ENCODE results near the gene MOB2. TPM values are rescaled to one million over a fixed set of nuclear protein-coding genes. Genes with fewer than 3 reads are reported as not detected.

MOB2 gene
- polyA plus RNA-seq, 3 donors: 31.9 to 51.6 (median 41.2) TPM

DNA sequence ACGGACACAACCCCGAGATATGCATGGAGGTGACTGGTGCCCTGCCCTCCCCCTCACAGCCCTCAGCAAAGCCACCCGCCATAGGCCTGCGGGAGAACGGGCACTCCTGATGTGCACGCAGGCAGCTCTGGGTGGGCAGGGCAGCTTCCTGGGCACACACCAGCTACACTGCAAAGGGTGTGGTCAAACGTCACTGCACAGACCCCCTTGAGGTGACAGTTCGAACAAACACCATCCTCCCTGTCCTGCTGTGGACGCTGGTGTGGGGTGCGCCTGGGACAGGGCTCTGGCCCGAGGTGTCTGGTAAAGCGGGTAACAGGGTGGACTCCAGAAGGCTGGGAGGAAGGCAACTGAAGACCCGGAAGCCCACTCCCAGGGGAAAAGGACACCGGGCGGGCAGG is 21.9 kb upstream of the MOB2 start:
- 72 to 86% (median 75%) methylated on average over 14 to 15 of the region's 15 CpGs for WGBS, 3 donors
- no peak overlapping the region for H3K27ac ChIP-seq (ENCODE audit: low read depth, low read length)

DNA sequence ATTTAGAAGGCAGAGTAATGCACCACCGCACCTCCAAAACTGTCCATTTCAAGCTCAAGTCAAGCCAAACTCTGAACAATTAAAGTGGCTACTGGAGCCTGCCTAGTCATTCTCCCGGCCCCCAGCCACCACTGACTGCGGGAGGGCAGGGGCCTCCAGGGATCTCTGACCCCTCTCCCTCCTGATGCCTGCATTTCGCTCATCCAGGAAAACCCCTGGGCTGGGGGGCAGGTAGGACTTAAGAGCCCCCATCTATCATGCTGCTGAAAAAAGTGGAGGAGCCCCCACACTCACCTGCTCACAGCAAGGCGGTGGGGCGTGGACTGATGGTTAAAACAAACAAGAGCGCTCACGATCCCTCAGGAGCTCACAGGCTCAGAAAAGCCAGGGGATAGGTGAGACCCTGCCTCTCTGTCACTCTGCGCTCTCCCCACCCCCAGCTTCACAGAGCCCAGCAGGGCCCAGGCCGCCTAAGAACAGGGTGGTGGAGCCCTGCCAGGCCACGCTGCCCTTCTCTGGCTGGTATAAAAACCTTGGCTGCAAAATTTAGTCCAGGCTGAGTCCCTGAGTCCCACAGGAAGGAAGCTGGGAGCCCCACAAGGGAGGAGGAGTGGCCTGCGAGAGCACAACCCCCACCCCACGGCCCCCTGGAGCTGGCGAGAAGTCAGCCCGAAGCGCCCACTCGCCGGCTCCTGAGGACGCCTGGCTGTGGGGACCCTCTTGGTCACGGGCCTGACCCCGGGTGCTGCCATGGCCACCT is 21.0 kb upstream of the MOB2 start:
- WGBS, 3 donors: 48 to 76% (median 57%) methylated on average over 21 of the region's 21 CpGs
- H3K27ac ChIP-seq (ENCODE audit: low read depth, low read length): no peak overlapping the region

DNA sequence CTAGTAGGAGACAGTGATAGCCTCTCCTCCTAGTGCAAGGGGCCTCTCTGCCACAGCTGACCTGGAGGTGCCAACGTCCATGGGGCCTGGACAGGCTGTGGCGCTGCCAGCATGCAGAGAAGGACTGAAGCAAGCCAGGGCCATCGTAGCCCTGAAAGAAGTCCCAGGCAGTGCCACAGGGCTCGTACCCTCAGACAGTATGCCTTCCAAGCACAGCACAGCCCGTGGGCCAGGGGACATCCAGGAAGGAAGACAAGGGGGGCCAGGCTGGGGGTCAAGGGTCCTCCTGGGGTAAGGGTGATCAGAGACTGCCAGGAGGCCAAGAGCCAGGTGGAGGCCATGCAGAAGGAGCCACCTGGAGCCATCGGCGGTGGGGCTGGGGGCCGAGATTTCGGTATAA is 20.4 kb upstream of the MOB2 start:
- H3K27ac ChIP-seq (ENCODE audit: low read depth, low read length): no peak overlapping the region

DNA sequence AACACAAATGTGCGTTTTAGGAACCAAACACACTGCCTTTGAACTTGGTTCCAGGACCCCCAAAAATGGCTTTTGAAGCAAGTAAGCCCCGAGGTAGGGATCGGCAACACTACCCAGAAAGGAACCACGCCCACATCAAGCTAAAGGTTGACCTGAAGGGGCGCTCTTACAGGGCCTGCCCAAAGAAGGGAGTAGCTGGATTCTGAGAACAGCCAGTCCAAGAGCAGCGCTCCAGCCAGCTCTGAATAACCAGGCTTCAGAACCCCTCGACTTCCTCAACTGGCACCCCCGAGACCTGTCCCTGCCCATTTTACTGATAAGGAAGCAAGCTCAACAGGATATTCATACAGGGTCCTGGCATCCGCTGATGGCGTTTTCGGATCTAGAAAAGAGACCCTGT is 18.9 kb upstream of the MOB2 start:
- no peak overlapping the region for H3K27ac ChIP-seq (ENCODE audit: low read depth, low read length)
- WGBS, 3 donors: 82 to 85% (median 83%) methylated on average over 11 of the region's 11 CpGs

More for the DNA sequence above, 20.4 kb upstream of the MOB2 start:
- WGBS, 3 donors: 77 to 89% (median 78%) methylated on average over 9 of the region's 9 CpGs

DNA sequence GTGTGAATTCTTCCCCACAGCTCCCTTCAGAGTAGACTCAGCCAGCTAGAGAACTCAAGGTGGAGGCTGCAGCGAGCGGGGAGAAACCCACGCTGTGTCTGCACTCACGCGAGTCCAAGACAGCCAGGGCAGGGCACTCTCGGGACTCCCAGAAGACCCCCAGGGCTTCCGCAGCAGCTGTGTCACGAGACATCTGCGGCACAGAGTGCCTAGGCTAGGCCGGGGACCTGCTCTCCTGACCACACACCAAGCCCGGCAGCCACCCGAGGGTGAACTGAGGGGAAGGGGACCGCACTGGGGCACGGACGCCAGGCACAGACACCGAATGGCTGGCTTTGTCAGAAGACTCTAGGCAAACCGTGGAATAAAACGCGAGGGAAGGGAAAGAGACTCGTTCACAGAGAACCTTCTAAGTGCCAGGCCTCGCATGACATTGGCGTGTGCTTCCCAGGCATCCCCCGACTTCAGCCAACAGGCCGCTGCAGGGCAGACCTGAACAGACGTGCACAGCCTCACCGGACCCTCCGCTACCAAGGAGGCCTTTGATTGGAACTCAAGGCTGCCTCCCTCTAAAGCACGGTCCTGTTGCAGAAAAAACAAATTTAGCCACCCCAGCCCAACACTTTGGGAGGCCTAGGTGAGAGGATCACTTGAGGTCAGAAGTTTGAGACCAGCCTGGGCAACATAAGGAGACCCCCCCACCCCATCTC is 18.2 kb upstream of the MOB2 start:
- H3K27ac ChIP-seq (ENCODE audit: low read depth, low read length): no peak overlapping the region
- 93 to 94% (median 94%) methylated on average over 28 of the region's 28 CpGs for WGBS, 3 donors

DNA sequence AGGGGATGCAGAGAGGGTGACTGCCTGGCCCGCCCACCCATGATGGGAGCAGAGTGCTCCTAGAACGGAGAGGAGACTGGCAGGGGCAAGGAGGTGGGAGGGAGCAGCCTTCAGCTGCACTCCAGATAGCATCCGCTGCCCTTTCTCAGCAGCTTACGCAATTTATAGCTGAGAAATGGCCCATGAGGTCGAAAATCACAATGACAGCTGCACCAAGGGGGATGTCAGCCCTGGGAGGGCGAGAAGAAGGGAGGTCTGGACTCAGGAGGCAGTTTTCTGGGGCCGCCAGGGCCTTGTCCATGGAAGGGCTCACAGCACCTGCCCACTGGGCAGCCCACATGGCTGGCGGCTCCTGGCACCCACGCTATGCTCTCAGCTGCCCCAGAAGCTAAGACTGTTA is 17.6 kb upstream of the MOB2 start:
- WGBS, 3 donors: 71 to 83% (median 73%) methylated on average over 9 of the region's 9 CpGs

DNA sequence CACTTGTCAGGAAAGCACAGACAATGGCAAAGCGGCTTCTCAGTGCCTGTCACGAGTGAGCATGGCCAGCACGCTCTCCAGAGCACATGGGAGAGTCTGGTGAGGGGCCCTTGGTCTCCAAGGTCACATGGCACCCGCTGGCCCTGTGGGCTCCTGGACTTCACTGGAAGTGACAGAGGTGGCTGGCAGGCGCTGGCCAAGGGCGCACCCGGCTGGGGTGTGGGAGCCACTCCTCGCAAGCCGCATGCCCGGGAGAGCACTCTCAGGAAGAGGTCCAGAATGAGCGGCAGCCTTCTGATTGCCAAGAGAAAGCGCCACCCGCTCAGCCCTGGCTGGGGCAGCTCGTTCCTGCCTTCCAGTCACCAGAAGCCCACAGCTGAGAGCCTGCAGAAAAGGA is 17.1 kb upstream of the MOB2 start:
- 54 to 75% (median 58%) methylated on average over 14 of the region's 14 CpGs for WGBS, 3 donors
- no peak overlapping the region for H3K27ac ChIP-seq (ENCODE audit: low read depth, low read length)

More for the DNA sequence above, 17.6 kb upstream of the MOB2 start:
- H3K27ac ChIP-seq (ENCODE audit: low read depth, low read length): no peak overlapping the region

DNA sequence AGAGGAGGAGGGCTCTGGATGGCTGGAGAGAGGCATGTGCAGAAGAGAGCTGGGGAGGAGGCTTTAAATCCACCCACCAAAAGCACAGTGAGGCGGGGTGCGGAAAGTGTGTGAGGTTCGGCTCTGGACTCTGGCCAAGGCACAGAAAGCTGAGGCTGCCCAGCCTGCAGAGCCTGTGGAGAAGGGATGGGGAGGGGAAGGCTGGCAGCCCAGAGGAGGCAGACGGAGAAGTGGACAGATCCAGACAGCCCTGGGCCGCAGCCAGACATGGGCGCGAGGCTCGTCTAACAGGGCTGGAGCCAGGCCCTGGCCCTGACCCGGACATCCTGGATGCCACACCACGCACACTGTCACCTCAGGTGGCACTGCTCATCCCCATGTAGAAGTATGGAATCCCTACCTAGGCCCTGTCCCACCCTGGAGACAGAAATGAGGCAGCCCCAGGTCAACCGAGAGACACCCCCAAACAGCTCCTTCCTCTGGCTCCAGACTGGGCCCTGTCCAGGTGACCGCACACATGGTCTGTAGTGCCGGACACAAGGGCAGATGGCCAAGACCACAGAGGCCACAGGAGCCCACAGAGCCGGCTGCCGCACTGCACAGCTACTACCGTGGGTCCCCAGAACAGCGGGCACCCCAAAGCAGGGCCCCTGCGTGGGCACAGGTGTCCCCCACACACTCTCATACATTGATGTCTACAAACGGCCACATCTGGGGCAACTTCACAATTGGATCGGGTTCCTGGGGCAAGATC is 16.6 kb upstream of the MOB2 start:
- 74 to 76% (median 76%) methylated on average over 20 of the region's 20 CpGs for WGBS, 3 donors
- no peak overlapping the region for H3K27ac ChIP-seq (ENCODE audit: low read depth, low read length)

DNA sequence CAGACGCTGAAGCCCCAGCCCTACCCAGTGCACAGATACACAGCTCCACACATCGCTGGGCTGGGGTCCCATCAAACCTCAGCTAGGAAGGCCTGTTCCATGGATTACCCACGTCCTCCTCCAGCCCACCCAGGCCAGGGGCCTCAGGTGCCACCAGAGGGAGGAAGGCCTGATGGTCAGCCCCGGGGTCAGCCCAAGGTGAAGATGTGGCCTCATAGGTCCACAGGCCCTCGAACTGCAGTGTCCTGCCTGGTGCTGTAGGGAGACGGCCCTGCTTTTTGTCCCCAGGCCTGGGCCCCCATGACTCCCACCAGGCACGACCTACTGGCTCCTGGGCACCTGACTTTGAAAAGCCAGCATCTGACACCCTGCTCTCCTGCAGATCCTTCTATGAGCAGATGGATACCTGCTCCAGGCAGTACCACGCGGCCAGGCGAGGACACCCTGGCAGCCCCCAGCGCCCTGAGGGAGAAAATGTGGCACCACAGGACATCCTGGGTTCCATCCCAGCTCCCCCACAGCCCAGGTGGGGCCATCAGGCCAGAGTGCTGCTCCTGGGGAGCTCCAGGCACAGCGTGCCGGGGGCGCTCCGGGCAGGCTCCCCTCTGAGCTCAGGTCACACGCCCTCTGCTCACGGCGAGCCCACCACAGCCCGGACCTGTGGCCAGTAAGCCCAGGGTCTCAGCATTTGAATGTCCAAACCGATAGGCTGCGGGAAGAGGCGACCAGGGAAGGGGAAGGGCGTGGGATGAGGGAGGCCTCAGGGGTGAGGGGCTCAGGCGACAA is 15.8 kb upstream of the MOB2 start:
- 88 to 91% (median 91%) methylated on average over 24 of the region's 24 CpGs for WGBS, 3 donors
- no peak overlapping the region for H3K27ac ChIP-seq (ENCODE audit: low read depth, low read length)

DNA sequence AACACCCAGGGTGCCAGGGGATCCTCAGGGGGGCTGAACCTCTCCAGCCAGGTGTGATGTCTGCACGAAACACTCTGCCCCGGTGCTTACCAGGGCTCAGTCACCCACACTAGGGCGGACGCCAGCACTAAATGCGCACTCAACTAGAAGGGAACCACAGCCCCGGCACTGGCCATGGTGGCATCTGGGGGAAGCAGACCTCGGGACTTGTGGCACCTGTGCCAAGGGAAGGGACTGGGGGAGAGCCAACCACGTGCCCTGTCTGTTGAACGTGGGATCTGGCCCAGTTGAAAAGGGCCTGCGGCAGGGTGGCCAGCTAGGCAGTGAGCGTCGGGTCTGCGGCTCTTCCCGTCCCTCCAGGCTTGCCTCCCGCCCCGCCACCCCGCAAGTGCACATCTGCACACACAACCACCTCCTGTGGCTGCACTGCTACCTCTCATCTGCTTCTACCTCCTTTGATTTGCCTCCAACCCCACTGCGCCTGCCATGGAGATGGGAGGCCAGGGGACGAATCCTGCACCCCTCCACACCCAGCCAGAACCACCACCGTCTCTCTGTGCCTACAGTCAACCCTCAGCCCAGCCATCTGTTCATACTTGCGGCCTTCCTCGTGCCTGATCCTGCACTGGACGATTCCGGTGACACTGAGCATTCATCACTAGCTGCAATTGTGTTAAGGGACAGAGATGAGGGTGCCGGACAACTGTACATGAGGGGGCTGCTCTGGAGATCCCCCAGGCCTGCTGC is 15.0 kb upstream of the MOB2 start:
- WGBS, 3 donors: 83 to 92% (median 90%) methylated on average over 25 of the region's 25 CpGs
- no peak overlapping the region for H3K27ac ChIP-seq (ENCODE audit: low read depth, low read length)

DNA sequence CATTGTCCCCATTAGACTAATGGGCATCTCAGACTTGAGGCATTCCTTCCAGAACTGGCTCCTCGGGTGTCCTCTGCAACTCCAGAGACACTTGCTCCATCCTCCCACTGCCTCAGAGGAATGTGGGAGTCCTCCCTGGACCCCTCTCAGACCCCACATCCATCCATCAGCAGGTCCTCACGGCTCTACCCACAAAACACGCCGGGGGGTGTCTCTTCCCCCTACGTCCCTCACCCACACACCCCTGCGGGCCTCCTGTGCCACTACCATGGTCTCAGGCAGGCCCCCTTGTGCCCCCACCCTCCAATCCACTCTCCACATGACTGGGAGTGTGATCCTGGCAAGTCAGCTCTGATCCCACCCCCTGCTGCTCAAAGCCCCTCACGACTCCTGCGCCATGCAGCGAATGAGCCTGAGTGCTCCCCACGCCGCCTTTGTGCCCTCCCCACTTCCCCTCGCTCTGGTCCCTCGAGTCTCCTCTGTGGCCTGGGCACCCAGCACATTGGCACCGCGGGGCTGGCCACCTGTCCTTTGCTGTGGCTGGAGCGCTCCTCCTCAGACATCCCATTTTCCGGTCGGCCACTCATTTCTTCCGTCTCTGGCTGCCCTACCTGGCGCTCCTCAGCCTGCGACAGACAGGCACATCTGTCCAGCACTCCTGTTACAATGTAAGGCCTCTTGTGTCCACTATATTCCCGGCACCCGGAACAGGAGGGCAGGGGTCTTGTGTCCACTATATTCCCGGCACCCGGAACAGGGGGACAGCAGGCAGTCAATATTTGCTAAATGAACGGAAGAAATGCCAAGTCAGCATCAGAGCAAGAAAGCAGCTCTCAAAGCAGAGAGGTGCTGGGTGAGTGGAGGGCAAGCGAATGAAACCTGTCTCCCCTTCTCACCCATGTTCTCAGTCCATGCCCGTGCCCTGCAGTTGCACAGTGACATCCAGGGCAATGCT is 14.2 kb upstream of the MOB2 start:
- H3K27ac ChIP-seq (ENCODE audit: low read depth, low read length): no peak overlapping the region
- WGBS, 3 donors: 92 to 94% (median 93%) methylated on average over 28 of the region's 28 CpGs

DNA sequence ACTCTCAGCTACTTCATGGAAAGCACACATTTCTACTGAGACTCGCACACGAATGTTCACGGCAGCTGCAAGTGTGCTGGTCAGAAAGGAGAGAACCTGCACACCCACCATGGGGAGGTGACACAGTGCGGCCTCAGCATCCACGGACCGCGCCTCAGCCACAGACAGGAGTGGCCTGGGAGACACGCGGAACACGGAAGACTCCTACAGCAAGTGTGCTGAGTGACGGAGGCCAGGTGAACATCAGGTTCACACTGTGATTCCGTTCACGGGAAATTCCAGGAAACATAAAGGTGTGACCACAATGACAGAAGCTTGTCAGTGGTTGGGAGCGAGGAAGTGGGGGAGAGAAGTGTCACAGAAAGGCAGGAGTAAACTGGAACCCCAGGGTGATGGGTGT is 13.3 kb upstream of the MOB2 start:
- 94 to 96% (median 95%) methylated on average over 14 of the region's 14 CpGs for WGBS, 3 donors
- H3K27ac ChIP-seq (ENCODE audit: low read depth, low read length): no peak overlapping the region

DNA sequence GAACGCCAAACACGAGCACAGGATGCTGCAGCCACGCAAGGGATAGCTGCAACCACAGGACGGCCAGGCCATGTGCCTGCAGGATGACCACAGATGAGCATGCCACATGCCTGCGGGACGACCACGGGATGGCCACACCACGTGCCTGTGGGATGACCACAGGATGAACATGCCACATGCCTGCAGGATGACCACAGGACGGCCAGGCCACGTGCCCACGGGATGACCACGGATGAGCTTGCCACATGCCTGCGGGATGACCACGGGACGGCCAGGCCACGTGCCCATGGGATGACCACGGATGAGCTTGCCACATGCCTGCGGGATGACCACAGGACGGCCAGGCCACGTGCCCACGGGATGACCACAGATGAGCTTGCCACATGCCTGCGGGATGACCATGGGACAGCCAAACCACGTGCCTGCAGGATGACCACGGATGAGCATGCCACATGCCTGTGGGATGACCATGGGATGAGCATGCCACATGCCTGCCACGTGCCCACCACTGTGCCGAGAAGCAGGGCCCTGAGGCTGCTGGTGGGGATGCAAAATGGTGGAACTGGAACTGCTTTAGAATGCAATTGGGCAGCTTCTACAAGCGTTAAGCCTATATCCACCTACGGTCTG is 12.8 kb upstream of the MOB2 start:
- no peak overlapping the region for H3K27ac ChIP-seq (ENCODE audit: low read depth, low read length)
- WGBS, 3 donors: 90 to 93% (median 91%) methylated on average over 28 of the region's 28 CpGs

DNA sequence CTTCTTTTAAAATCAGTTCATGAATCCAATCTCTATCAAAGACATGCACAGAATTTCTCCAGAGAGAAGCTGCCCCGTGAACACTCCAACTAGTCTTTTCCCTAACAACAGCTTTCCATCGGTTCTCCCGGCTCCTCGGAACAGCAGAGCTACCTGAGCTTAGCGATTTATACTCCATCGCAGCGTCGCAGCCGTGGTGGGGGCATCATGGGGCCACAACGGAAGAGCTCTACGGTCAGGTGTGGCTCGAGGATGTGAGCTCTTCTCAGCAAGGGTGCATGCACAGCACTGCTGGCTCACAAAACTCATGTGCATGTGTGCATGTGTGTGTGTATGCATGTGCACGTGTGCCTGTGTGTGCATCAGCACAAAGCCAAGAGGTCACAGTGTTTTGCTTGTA is 11.7 kb upstream of the MOB2 start:
- WGBS, 3 donors: 93 to 95% (median 94%) methylated on average over 13 of the region's 13 CpGs
- no peak overlapping the region for H3K27ac ChIP-seq (ENCODE audit: low read depth, low read length)

DNA sequence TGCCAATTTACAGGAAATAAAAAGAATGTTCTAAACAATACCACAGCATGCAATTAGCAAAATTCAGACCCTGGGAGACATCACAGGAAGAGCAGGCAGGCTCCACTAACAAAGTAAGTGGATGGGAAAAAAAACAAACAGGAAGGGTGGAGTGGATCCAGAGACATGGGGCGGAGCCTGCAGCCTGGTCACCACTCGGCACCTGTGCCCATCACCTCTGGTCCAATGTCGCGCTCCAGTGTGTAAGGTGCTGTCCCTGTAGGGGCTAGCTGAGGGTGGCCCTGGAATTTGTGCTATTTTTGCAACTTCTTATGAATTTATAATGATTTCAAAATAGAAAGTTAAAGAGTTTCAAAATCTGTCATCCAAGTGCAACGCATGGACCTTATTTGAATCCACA is 11.0 kb upstream of the MOB2 start:
- H3K27ac ChIP-seq (ENCODE audit: low read depth, low read length): no peak overlapping the region
- 75 to 82% (median 78%) methylated on average over 5 of the region's 5 CpGs for WGBS, 3 donors

DNA sequence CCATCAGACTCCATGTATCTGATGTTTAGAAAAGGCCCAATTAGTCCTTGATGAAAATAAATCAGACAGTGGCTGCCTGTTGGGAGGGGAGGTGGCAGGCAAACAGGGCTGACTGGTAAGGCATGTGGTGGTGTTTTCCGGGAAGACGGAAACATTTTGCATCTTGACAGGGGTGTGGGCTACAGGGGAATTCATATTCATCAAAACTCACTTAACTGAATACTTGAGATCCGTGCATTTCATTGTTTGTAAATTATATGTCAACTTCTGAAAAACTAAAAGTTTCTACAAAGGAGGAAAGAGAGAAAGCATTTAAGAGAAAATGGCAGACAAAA is 10.1 kb upstream of the MOB2 start:
- WGBS, 3 donors: 64 to 82% (median 69%) methylated on average over 3 of the region's 3 CpGs
- H3K27ac ChIP-seq (ENCODE audit: low read depth, low read length): no peak overlapping the region

All from adipose tissue (tissue), 3 donors.